Ishikawa (cell line): ENCODE data around the gene TPCN1.
A peak's percentile ranks its signal among the peaks of the same experiment; 100 is the strongest.

ENCODE experiments used
- CEBPB ChIP-seq: IDR thresholded peaks from 2 replicates; pipeline ENCODE4 v1.6.1; 2012
- CREB1 ChIP-seq: IDR thresholded peaks from 2 replicates; pipeline ENCODE4 v1.6.1; 2012; ENCODE audit warnings: low read depth
- EGR1 ChIP-seq: IDR thresholded peaks from 2 replicates; pipeline ENCODE4 v1.6.1; 2012
- EP300 ChIP-seq: IDR thresholded peaks from 2 replicates; pipeline ENCODE4 v1.6.1; 2012; ENCODE audit warnings: borderline replicate concordance
- FOXM1 ChIP-seq: IDR thresholded peaks from 2 replicates; pipeline ENCODE4 v1.6.1; 2012; ENCODE audit warnings: low read depth, borderline replicate concordance
- MAX ChIP-seq: IDR thresholded peaks from 2 replicates; pipeline ENCODE4 v1.6.1; 2012
- NFIC ChIP-seq: IDR thresholded peaks from 2 replicates; pipeline ENCODE4 v1.6.1; 2012
- RAD21 ChIP-seq: IDR thresholded peaks from 2 replicates; pipeline ENCODE4 v1.6.1; 2012; ENCODE audit warnings: low read depth
- REST ChIP-seq: IDR thresholded peaks from 2 replicates; pipeline ENCODE4 v1.6.1; 2012; ENCODE audit warnings: low read depth, mild to moderate bottlenecking
- TAF1 ChIP-seq: IDR thresholded peaks from 2 replicates; pipeline ENCODE4 v1.6.1; 2012; ENCODE audit warnings: low read depth, mild to moderate bottlenecking
- TCF12 ChIP-seq: IDR thresholded peaks from 2 replicates; pipeline ENCODE4 v1.6.1; 2012; ENCODE audit warnings: low read depth
- TEAD4 ChIP-seq: IDR thresholded peaks from 2 replicates; pipeline ENCODE4 v1.6.1; 2012
- USF1 ChIP-seq: IDR thresholded peaks from 2 replicates; pipeline ENCODE4 v1.6.1; 2012
- YY1 ChIP-seq: IDR thresholded peaks from 2 replicates; pipeline ENCODE4 v1.6.1; 2012; ENCODE audit warnings: low read depth
- ZBTB7A ChIP-seq: IDR thresholded peaks from 2 replicates; pipeline ENCODE4 v1.6.1; 2012; ENCODE audit warnings: low read depth

Gene TPCN1

GRCh38 chr12:113200021-113200797 is 21.1 kb upstream of the TPCN1 start:
- no peak for TF ChIP-seq TEAD4

GRCh38 chr12:113201187-113202177 is 19.8 kb upstream of the TPCN1 start:
- TF ChIP-seq MAX (no peak), EP300 (no peak), REST (no peak), TCF12 (no peak), YY1 (no peak), CEBPB (no peak), USF1 (no peak), ZBTB7A (no peak), RAD21 (no peak), NFIC (no peak), FOXM1 (no peak), CREB1 (no peak), TEAD4 (no peak), TAF1 (no peak)

GRCh38 chr12:113202300-113203075 is 18.8 kb upstream of the TPCN1 start:
- TF ChIP-seq NFIC = no peak
- no peak for TF ChIP-seq EGR1
- no peak for TF ChIP-seq RAD21
- TF ChIP-seq TCF12 = no peak
- TF ChIP-seq REST = no peak
- TF ChIP-seq ZBTB7A = no peak
- TF ChIP-seq MAX = no peak
- TF ChIP-seq FOXM1 = no peak
- TF ChIP-seq TAF1 = no peak
- TF ChIP-seq CREB1 = no peak
- no peak for TF ChIP-seq TEAD4

GRCh38 chr12:113203852-113204760 is 17.2 kb upstream of the TPCN1 start:
- no peak for TF ChIP-seq TEAD4
- 0 out of 2 replicates have a peak, but pooled peaks have one; percentile 2 for TF ChIP-seq USF1
- TF ChIP-seq CEBPB = 0 out of 2 replicates have a peak, but pooled peaks have one; percentile 10
